ENCODE measurements around the gene RRP8. TPM values are rescaled to one million over a fixed set of nuclear protein-coding genes. Genes with fewer than 3 reads are reported as not detected.
A peak's percentile ranks its signal among the peaks of the same experiment; 100 is the strongest.

RRP8 gene
- total and polyA plus RNA-seq, 9 of the 15 experiments (the other 6 are each of a cell fraction or from before 2014, with no cell fraction given) = 5.7 to 47.3 (median 32.6) TPM

GRCh38 chr11:6650980-6651379, 47.6 kb upstream of the RRP8 start (continued):
- TF ChIP-seq JUND (IDR thresholded peaks at IDR 0.05; ENCODE audit: borderline replicate concordance, low read depth, low read length) (peak; percentile 89), JUND (tag; IDR thresholded peaks at IDR 0.05; ENCODE audit: borderline replicate concordance, low read depth, low read length) (peak; percentile 89; the same call in 2 of the 3 replicates), MTA2 (IDR thresholded peaks at IDR 0.05; ENCODE audit: low read depth) (peak; percentile 64; the same call in 1 of the 2 replicates), ARHGAP35 (IDR thresholded peaks at IDR 0.05; ENCODE audit: partially characterized antibody) (no peak)

GRCh38 chr11:6650104-6650503, 46.7 kb upstream of the RRP8 start:
- Histone ChIP-seq H3K36me3 (ENCODE audit: control insufficient read depth, insufficient read depth, low read length) (no peaks in the 10 kb centered on the region), H3K27me3 (ENCODE audit: control insufficient read depth in 2 of 2, insufficient read depth in 2 of 2, low read length in 2 of 2) (no peaks in the 10 kb centered on the region), H3K9me1 (ENCODE audit: control insufficient read depth, insufficient read depth, low read length) (no peaks in the 10 kb centered on the region), H3K9me3 (replicated peaks; ENCODE audit: control insufficient read depth, insufficient read depth, low read depth, low read length) (no peaks in the 10 kb centered on the region), H2AFZ (ENCODE audit: low read depth, low read length) (no peak overlapping the region), H3K79me2 (ENCODE audit: control insufficient read depth, insufficient read depth, low read length) (no peaks in the 10 kb centered on the region), H3K4me2 (ENCODE audit: insufficient read depth, low read length) (no peak overlapping the region), H4K20me1 (replicated peaks; ENCODE audit: control insufficient read depth, insufficient read depth, low read length) (no peaks in the 10 kb centered on the region), H3K27ac (ENCODE audit: extremely low read depth, low read depth, low read length) (no peak overlapping the region), H3K9ac (ENCODE audit: insufficient read depth in 1 of 2, low read depth in 2 of 2, low read length in 2 of 2) (no peak overlapping the region), H3K4me3 (no peak overlapping the region), H3K4me1 (replicated peaks in 1 of 2; ENCODE audit: control insufficient read depth in 2 of 2, insufficient read depth in 2 of 2, low read length in 2 of 2) (peaks cover 23 to 43% of the 10 kb centered on the region in 2 experiments)
- in situ Hi-C loops (cut with MboI) = no loop called here
- ATAC-seq (no peak), FAIRE-seq (no peak), DNase-seq (ENCODE audit: extremely low read depth in 1 of 4, low spot score in 3 of 4) (no peak)
- TF ChIP-seq SFPQ (IDR thresholded peaks at IDR 0.05; ENCODE audit: low read depth, low read length) = no peak
- TF ChIP-seq ZFP36 (IDR thresholded peaks at IDR 0.05; ENCODE audit: low read depth, low read length, partially characterized antibody) = peak; percentile 97
- BruUV-seq (replicated peaks) = no TSS peak
- ChIA-PET POLR2A (interaction anchor here (0.7 to 3.1 kb wide), 5 partner anchors 12 to 199 kb away, joined by 3 to 12 read pairs (median 3); no protein-coding TSS in a partner anchor), CTCF (ENCODE audit: low intra/inter-chr PET ratio) (no interaction called here)
- intact Hi-C loops (cut with micrococcal nuclease) = no loop called here

All from K562 (cell line).